GM21528 (cell line): ENCODE data around the gene MRPL17.
"Not testable (repeated sequence)": the region's sequence is repeated elsewhere in the genome, so short reads cannot be mapped to it uniquely, and the experiment has no call there.

Experiments used
- ATAC-seq: cut with Tn5 transposase; IDR thresholded peaks from one replicate; pipeline ENCODE4 v1.9.1; 2021; ENCODE audit warnings: mild to moderate bottlenecking, moderate library complexity; ENCODE audit not compliant: unreplicated experiment, low FRiP score

MRPL17 gene

DNA sequence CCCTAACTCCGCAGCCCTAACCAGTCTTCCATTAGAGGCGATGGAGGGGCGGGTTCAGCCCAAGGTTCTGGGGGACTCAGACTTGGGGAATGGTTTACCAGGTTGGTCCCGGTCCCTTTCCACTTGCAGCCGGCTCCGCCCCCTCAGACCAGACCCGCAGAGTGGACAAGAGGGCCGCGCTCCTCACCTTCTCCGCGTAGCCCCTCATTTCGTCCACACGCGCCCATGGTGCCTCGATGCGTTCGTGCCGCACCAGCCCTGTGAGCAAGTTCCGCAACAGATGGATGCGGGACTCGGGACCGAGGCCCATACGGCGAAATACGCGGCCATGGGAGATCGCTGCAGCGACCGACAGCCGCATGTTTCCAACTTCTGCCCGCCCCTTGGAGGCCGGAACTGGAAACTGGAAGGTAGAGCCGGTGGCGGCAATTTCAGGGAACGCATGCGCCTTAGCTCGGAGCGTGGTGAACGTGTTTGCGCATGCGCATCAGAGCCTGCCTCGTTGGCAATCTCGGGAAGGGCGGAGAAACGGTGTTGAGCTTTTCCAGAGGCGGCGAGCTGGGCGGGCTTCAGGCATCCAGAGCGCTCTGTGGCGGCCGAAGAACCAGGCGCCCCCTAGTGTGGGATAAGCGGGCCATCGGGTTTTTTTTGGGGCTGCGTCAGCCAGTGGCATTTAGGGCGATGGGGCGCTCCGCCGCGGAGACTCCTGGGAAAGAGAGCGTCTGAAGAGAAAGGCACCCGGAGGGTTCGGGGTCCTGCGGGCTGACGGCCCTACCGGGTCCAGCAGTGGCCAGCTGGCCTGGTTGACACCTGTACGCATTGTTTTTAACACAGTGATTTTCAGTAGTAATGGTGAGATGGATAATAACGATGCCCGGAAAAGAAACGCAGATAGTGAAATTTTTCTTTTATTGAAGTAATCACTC is at the start of gene MRPL17:
MRPL17 (minus strand) TSS at position 405 of the 926 bp plus-strand sequence; CDS start at position 361, 44 bp downstream.
- peak; percentile 96 for ATAC-seq

- no peak for ATAC-seq
These were observed 45.0 kb upstream of the MRPL17 start for GRCh38 chr11:6727971-6728760.

GRCh38 chr11:6725386-6725896 is 42.3 kb upstream of the MRPL17 start:
- ATAC-seq, result no peak

DNA sequence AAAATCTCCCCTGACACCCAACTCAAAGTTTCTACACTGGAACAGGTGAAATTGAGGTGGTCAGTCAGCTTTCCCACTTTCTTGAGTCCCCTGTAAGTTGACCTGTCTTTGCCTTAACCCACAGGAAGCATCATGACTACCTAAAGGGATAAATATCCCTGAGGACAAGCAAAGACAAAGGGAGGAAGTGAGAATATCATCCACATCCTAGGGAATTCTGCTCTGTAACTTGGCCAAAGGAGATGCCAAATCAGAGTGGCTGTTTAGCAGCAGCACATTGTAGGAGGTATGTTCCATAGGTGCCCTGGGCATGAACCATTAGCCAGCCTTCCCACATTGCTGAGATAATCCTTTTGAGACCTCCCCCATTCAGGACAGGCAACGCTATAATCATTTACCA is 40.9 kb upstream of the MRPL17 start:
- no peak for ATAC-seq

- no peak for ATAC-seq
These were observed 38.2 kb upstream of the MRPL17 start for GRCh38 chr11:6721343-6721742.

- ATAC-seq, result no peak
These were observed 36.4 kb upstream of the MRPL17 start for GRCh38 chr11:6719576-6719975.

DNA sequence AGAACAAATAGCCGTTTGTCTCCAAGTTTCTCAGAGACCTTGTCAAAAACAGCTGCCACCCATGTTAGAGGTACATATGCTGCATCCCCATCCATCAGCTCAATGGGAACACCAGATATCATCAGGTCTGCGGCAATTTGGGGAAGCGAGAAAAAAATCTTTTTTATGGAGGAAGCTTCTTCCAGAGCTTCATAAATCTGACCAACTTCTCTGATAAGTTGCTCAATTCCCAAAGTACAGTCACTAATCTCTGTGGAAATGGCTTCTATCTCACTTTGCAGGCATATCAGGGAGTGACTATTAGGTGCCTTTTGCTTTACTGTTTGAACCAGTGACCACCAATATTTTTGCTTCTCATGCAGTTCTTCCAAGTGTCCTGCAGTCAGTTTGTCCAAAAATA is 34.3 kb upstream of the MRPL17 start:
- ATAC-seq, result no peak

GRCh38 chr11:6711552-6711951 is 28.4 kb upstream of the MRPL17 start:
- ATAC-seq, result not testable (repeated sequence)

DNA sequence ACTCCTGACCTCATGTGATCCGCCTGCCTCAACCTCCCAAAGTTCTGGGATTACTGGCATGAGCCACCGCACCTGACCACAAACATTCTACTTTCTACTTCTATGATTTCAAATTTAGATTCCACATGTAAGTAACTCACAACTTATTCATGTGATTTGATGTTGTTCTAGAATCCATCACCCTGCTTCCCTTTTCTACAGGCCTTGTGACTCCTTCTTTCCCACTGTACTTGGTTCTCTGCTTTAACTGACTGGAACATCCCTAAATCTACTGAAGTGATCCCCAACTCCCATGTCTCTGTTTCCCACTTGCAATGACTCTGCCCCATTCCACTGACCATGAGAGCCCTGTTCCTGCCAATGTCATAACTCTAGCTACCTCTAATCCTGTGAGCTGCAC is 25.7 kb upstream of the MRPL17 start:
- ATAC-seq, result no peak

GRCh38 chr11:6705905-6706535 is 22.9 kb upstream of the MRPL17 start:
- ATAC-seq, result no peak

GRCh38 chr11:6703247-6704063 is 20.3 kb upstream of the MRPL17 start:
- no peak for ATAC-seq

- not testable (repeated sequence) for ATAC-seq
These were observed 18.8 kb upstream of the MRPL17 start for GRCh38 chr11:6701955-6702354.

DNA sequence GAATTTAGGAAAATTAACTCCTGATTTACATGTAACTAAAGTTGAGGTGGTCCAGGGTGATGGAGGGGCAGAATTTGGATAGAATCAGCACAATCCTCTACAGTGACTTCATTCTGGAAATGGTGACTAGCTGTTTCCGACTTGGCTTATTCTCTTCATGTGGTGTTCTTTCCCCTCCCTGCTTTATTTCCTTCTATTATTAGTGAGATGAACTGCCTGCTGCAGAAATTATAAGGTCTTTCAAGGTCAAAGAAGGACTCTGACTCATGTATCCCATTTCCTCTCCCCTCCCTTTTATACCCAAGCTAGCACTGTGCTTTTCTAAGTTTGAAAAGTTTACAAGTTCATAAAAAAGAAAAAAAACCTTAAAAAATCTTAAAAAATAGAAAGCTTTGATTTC is 12.2 kb upstream of the MRPL17 start:
- no peak for ATAC-seq

DNA sequence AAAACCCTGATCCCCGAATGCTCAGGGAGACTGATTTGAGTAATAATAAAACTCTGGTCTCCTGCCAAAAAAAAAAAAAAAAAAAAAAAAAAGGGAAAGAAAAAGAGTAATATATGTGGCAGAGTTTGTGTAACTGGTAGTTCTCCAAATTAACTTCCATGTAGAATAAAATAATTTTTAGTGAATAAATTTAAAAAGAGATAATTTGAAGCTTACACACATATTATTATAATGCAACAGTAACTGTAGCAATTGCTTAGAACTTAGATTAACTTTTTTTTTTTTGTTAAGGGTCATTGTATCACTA is 11.0 kb upstream of the MRPL17 start:
- no peak for ATAC-seq

DNA sequence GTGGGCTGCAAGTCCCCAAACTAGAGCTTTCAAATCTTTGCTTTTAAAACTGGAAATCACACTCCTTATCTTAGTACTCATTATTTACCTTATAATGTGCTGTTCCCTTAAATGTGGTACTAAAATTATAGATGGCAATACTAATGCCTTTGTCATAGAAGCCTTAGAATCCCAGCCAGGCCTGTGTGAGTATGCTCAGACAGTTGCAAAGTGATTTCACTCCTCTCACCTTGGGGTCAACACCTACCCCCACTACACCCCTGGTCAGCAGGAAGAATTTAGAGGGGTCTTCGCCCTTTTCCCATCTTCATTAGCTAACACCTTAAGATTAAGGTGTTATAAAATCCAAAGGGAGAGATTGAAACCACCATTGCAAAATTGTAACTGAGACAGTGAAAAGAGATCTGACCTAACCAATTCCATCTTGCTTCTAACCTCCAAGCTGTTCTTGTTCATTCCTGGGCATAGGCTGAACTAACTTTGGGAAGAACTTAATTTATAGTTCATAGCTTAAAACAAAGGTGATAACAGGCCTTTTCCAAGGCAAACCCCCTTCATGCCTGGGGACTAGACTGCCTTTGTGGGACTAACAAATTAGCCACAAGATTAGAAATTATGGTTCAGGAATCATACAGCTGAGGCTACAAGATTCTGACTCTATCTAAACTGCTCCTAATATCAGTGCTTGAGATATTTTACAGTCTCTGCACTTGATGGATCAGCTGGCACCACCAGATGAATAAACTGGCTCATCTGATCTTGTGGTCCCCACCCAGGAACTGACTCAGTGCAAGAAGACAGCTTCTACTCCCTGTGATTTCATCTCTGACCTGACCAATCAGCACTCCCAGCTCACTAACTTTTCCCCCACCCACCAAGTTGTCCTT is 10.4 kb upstream of the MRPL17 start:
- ATAC-seq, result no peak

- no peak for ATAC-seq
These were observed 9.0 kb upstream of the MRPL17 start for GRCh38 chr11:6692128-6692527.

GRCh38 chr11:6690431-6691132 is 7.4 kb upstream of the MRPL17 start:
- not testable (repeated sequence) for ATAC-seq

- ATAC-seq, result no peak
These were observed 4.7 kb upstream of the MRPL17 start for GRCh38 chr11:6687876-6688275.

- no peak for ATAC-seq
These were observed 2.9 kb upstream of the MRPL17 start for GRCh38 chr11:6686006-6686405.
